Epithelial cell of esophagus (primary cell): Measurements from ENCODE around the gene SLC12A9.

ENCODE experiments used
- DNase-seq: peaks from one replicate; pipeline ENCODE4 v3.0.0; 2010; ENCODE audit warnings: low read depth
- H3K4me3 ChIP-seq: 2 replicates; pipeline ENCODE4 v1.5.1; 2011; ENCODE audit warnings: mild to moderate bottlenecking, low read length, control low read depth
- CTCF ChIP-seq: IDR thresholded peaks from 2 replicates; pipeline ENCODE4 v1.5.1; 2011; ENCODE audit warnings: low read depth, mild to moderate bottlenecking, low read length, control low read depth, inconsistent platforms; ENCODE audit not compliant: insufficient read depth; ENCODE audit errors: missing control alignments

The SLC12A9 gene

GRCh38 chr7:100885440-100886141 lies 33.1 kb downstream of the SLC12A9 start:
- no peak for TF ChIP-seq CTCF
- H3K4me3 ChIP-seq: no peak overlapping the region
- DNase-seq: no peak

GRCh38 chr7:100886142-100886935 lies 33.8 kb downstream of the SLC12A9 start:
- TF ChIP-seq CTCF: no peak
- DNase-seq: no peak
- H3K4me3 ChIP-seq: no peak overlapping the region

GRCh38 chr7:100886936-100887515 lies 34.5 kb downstream of the SLC12A9 start:
- no peak for DNase-seq

GRCh38 chr7:100887516-100888290 lies 35.2 kb downstream of the SLC12A9 start:
- no peak overlapping the region for H3K4me3 ChIP-seq
- TF ChIP-seq CTCF: no peak
- no peak for DNase-seq

More at GRCh38 chr7:100886936-100887515, 34.5 kb downstream of the SLC12A9 start:
- TF ChIP-seq CTCF: no peak
- no peak overlapping the region for H3K4me3 ChIP-seq

GRCh38 chr7:100888291-100888987 lies 35.9 kb downstream of the SLC12A9 start:
- DNase-seq: peak; percentile 26
- H3K4me3 ChIP-seq: peak overlapping the region; percentile 62
- TF ChIP-seq CTCF: no peak
